ENCODE measurements around the gene NELL1.

The NELL1 gene

GRCh38 chr11:21343204-21343603 lies 673.8 kb downstream of the NELL1 start:
- TF ChIP-seq TAF1 (IDR thresholded peaks at IDR 0.05; ENCODE audit: borderline replicate concordance, insufficient read depth, low read length) (no peak), SIN3A (IDR thresholded peaks at IDR 0.05; ENCODE audit: borderline replicate concordance, insufficient read depth, low read length) (no peak), REST (IDR thresholded peaks at IDR 0.05; ENCODE audit: insufficient read depth in 1 of 2, low read depth in 2 of 2, low read length in 2 of 2) (no peak), POLR2AphosphoS5 (IDR thresholded peaks at IDR 0.05; ENCODE audit: low read depth, low read length) (no peak), FOXP2 (optimal IDR thresholded peaks at IDR 0.05; ENCODE audit: borderline replicate concordance, extremely low read depth, extremely low read length, insufficient read depth) (no peak)

GRCh38 chr11:21346361-21346760 lies 677.0 kb downstream of the NELL1 start:
- TF ChIP-seq POLR2AphosphoS5 (IDR thresholded peaks at IDR 0.05; ENCODE audit: low read depth, low read length) (no peak), TAF1 (IDR thresholded peaks at IDR 0.05; ENCODE audit: borderline replicate concordance, insufficient read depth, low read length) (no peak), FOXP2 (optimal IDR thresholded peaks at IDR 0.05; ENCODE audit: borderline replicate concordance, extremely low read depth, extremely low read length, insufficient read depth) (no peak), SIN3A (IDR thresholded peaks at IDR 0.05; ENCODE audit: borderline replicate concordance, insufficient read depth, low read length) (no peak), REST (IDR thresholded peaks at IDR 0.05; ENCODE audit: insufficient read depth in 1 of 2, low read depth in 2 of 2, low read length in 2 of 2) (no peak)

- TF ChIP-seq SIN3A (IDR thresholded peaks at IDR 0.05; ENCODE audit: borderline replicate concordance, insufficient read depth, low read length) = no peak
- no peak for TF ChIP-seq REST (IDR thresholded peaks at IDR 0.05; ENCODE audit: insufficient read depth in 1 of 2, low read depth in 2 of 2, low read length in 2 of 2)
- no peak for TF ChIP-seq TAF1 (IDR thresholded peaks at IDR 0.05; ENCODE audit: borderline replicate concordance, insufficient read depth, low read length)
- TF ChIP-seq FOXP2 (optimal IDR thresholded peaks at IDR 0.05; ENCODE audit: borderline replicate concordance, extremely low read depth, extremely low read length, insufficient read depth) = no peak
- no peak for TF ChIP-seq POLR2AphosphoS5 (IDR thresholded peaks at IDR 0.05; ENCODE audit: low read depth, low read length)
Measured at GRCh38 chr11:21350613-21351012, 681.2 kb downstream of the NELL1 start.

GRCh38 chr11:21353425-21353824 lies 684.0 kb downstream of the NELL1 start:
- TF ChIP-seq POLR2AphosphoS5 (IDR thresholded peaks at IDR 0.05; ENCODE audit: low read depth, low read length) (no peak), TAF1 (IDR thresholded peaks at IDR 0.05; ENCODE audit: borderline replicate concordance, insufficient read depth, low read length) (no peak), FOXP2 (optimal IDR thresholded peaks at IDR 0.05; ENCODE audit: borderline replicate concordance, extremely low read depth, extremely low read length, insufficient read depth) (no peak), REST (IDR thresholded peaks at IDR 0.05; ENCODE audit: insufficient read depth in 1 of 2, low read depth in 2 of 2, low read length in 2 of 2) (no peak), SIN3A (IDR thresholded peaks at IDR 0.05; ENCODE audit: borderline replicate concordance, insufficient read depth, low read length) (no peak)
